Mammary epithelial cell (primary cell): ENCODE measurements around the gene CXCL11.

Experiments
- CTCF ChIP-seq, 2 donors: IDR thresholded peaks in 1 of 2; conservative IDR thresholded peaks in 1 of 2; 2 replicates each; pipeline ENCODE4 v1.5.1; 2011 to 2012; ENCODE audit warnings: inconsistent platforms in 2 of 2, low read length in 2 of 2, mild to moderate bottlenecking in 2 of 2, control low read depth in 1 of 2, low read depth in 1 of 2; ENCODE audit not compliant: insufficient read depth in 1 of 2; ENCODE audit errors: extremely low read depth in 1 of 2
- EZH2 ChIP-seq: IDR thresholded peaks from 2 replicates; pipeline ENCODE4 v1.6.1; 2012; ENCODE audit warnings: low read length, inconsistent platforms, borderline replicate concordance

GRCh38 chr4:76053730-76054129, 17.9 kb upstream of the CXCL11 start:
- TF ChIP-seq CTCF (conservative IDR thresholded peaks at IDR 0.05 in 1 of 2, IDR thresholded peaks at IDR 0.05 in 1 of 2; ENCODE audit: extremely low read depth in 1 of 2, insufficient read depth in 1 of 2, low read depth in 1 of 2, low read length in 2 of 2) (no peak), EZH2 (no peak)
